ENCODE results near the gene GUCA2B.

The GUCA2B gene

DNA sequence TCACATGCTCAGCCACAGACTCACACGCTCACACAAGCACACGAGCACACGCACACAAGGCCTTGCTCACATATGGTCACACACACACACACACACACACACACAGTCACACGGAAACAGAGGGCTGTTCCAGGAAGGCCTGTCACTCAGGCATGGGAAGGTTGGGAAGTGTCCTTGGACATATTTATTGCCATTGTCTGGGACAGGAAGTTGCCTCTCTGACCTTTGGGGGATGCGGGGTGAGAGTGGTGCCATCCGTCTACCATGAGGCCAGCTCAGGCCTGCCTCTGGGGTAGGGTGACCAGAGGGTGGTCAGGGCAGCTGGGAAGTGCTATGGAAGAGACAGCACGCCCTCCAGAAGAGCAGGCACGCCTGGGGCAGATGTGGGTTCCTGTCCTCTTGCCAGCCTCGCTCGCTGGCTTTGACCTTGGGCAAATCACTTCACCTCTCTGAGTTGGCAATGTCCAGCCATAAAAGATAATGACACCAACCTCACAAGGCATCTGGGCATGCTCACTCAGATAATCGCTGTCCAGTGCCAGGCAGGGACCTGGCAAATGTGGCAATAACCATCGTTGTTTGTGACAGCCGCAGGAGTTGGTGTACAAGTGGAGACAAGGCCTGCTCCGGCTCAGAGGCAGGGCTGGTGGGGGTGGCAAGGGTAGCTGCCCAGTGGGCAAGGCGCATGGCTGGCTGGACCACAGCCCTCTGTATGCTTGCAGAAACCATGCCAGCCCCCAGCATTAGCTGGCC lies 19.3 kb downstream of the GUCA2B start:
- no peak for DNase-seq (ENCODE audit: extremely low read depth, low read depth)

DNA sequence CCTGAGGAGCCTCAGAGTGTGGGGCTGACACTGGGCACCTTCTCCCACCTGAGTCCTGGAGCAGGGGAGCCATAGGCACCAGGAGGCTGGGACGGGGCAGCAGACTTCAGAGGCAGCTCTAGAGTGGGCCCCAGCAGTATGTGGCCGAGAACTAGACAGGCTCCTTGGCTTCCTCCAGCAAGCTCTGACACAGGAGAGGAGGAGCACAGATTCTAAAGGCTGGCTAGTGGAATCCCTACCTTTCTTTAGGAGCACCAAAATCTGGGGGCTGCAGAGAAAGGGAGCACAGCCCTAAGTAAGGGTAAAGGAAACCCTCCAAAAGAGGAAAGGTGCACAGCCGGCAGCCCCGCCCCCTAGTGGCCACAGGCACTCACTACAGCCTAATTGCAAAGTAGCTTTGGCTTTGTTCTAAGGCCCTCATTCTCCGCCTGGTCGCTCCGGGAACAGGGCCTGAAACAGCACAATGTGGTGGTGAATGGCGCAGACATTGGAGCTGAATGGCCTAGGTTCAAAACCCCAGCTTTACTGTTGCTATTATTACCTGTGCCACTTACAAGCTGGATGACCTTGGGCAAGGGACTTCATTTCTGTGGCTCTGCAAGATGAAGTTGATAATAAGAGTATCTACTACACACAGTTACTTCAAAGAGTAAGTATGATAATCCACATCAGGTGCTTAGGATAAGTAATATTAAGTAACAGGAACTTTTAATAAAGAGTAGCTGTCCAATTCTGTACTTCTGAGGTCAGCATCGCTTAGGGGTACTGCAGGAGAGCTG lies 20.1 kb downstream of the GUCA2B start:
- TF ChIP-seq, protein P1, sequence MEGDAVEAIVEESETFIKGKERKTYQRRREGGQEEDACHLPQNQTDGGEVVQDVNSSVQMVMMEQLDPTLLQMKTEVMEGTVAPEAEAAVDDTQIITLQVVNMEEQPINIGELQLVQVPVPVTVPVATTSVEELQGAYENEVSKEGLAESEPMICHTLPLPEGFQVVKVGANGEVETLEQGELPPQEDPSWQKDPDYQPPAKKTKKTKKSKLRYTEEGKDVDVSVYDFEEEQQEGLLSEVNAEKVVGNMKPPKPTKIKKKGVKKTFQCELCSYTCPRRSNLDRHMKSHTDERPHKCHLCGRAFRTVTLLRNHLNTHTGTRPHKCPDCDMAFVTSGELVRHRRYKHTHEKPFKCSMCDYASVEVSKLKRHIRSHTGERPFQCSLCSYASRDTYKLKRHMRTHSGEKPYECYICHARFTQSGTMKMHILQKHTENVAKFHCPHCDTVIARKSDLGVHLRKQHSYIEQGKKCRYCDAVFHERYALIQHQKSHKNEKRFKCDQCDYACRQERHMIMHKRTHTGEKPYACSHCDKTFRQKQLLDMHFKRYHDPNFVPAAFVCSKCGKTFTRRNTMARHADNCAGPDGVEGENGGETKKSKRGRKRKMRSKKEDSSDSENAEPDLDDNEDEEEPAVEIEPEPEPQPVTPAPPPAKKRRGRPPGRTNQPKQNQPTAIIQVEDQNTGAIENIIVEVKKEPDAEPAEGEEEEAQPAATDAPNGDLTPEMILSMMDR (IDR thresholded peaks at IDR 0.05; ENCODE audit: low read depth, low read length) = peak; percentile 96
- no peak for DNase-seq (ENCODE audit: extremely low read depth, low read depth)

More for the DNA sequence above, 19.3 kb downstream of the GUCA2B start:
- TF ChIP-seq, protein P1 (IDR thresholded peaks at IDR 0.05; ENCODE audit: low read depth, low read length) = no peak

DNA sequence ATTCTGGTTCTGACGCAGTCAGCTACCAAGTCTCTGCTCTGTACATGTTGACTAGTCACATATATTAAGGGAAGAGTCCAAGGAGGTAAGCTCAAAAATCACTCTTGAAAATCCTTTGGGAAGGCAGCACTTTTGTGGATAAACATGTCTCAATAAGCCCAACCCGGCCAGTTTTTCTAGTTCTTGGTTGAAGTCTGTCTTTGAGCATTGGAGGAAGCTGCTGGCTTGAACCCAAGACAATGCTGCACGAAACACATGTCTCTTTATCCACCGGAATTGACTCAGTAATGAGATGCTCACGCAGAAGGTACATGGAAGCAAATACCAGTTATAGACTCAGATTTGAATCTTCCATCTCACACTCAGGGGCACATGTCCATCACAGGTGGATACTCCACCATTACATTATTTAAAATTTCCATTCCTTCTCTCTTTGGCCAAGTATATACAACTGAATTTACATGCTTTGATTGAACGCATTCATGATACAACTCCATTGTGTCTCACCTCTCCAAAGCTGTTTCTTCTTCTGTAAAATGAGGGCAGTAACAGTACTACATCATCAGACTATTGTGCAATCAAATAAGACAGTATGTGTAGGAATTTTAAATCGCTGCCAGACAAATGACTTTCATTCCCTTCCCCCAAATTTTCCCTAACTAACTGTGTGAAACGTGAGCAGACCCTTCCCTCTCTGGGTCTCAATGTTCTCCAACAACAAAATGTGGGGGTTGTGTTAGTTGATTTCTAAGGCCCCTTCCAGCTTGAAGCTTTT lies 20.9 kb downstream of the GUCA2B start:
- TF ChIP-seq, protein P1 (IDR thresholded peaks at IDR 0.05; ENCODE audit: low read depth, low read length) = no peak
- no peak for DNase-seq (ENCODE audit: extremely low read depth, low read depth)

DNA sequence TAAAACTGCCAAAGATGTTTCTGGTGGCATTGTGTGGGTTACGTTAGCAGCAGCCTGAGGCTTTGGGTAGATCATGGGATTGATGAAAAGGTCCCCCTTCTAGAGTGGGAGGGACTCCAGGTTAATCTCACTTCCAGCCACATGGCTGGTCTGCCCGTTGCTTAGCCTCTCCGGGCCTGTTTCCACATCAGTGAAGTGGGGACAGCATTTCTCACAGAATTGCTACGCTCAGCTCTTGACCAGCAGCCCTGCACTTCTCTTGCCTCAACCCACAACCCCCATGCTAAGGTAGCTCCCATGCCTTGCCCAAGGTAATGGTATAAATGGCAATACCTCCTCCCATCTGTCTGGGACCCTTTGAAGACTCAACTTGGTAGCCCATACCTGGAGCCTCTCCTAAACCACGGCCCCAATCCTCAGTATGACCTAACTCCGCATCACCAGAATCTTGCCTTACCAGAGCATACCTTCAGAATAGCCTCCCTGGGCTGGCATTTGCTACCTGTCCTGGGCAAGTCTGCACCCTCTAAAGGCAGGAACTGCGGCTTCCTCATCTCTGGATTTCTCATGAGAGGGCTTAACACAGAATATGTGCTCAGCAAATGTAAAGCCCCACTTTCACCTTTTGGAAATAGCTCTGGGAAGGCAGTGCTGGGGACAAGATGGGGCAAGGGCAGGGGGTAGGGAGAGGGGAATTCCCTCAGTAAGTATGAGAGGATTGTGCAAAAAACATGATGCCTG lies 22.3 kb downstream of the GUCA2B start:
- no peak for DNase-seq (ENCODE audit: extremely low read depth, low read depth)
- TF ChIP-seq, protein P1 (IDR thresholded peaks at IDR 0.05; ENCODE audit: low read depth, low read length) = no peak

DNA sequence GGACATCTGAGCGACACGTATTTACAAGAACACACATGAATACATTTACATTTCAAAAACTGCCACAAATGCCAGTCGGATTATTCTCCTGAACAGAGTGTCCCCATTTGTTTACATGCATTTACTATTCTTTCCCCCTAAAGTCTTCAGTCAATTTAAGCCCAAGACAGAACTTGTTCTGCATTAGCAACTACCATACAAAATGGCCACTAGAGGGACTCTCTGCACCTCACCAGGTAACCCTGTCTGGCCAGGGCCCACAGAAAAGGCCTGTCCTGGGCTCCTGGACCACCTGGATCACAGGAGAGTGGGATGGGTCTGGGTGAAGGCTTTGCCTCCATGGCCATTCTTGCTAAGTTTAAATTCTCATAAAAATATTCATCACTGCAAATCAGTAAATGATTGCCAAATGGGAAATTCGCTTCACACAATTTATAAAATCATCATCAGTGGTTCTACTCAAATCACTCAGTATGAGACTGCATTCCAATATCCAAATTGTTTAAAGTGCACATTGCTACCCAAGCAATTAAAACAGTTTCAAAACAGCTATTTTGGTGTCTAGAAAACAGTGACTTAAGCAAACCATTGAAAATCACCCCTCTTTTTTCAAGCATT lies 23.8 kb downstream of the GUCA2B start:
- TF ChIP-seq, protein P1 (IDR thresholded peaks at IDR 0.05; ENCODE audit: low read depth, low read length) = peak; percentile 70
- DNase-seq (ENCODE audit: extremely low read depth, low read depth) = no peak

DNA sequence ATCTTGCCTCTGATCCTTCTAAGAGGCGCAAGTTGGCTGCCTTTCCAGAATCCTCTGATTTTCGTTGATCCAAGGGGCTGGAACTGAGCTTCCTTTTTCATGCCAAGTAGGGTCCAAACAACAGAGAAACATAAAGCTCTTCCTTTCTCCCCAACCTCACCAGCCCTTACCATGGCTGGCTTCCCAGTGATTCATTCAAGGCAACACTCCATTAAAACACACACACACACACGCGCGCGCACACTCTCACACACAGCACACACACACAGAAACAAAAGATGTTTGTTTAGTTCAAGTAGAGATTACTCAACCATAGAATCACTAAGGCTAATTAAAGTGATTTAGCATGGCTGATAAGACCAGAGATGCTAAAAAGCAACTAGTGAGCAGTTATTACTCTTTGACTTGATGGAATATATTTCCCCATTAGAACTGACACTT lies 24.4 kb downstream of the GUCA2B start:
- TF ChIP-seq, protein P1 (IDR thresholded peaks at IDR 0.05; ENCODE audit: low read depth, low read length) = no peak
- DNase-seq (ENCODE audit: extremely low read depth, low read depth) = peak; percentile 70
